GM10248 (cell line): ENCODE measurements around the gene CNTN4.

Source experiments
- CTCF ChIA-PET: fragments of 300-600 bp; sonication (Branson Sonifier 250); formaldehyde crosslinking; extraction: SDS; loops from one replicate; lab custom pipeline; 2021; ENCODE audit warnings: antibody characterized with exemption; lab: Yijun Ruan, JAX
- POLR2A ChIA-PET: fragments of 350-650 bp; sonication (Branson Sonifier 250); formaldehyde crosslinking; extraction: SDS; loops from one replicate; lab custom pipeline; 2020; ENCODE audit warnings: antibody characterized with exemption; lab: Yijun Ruan, JAX
- DNase-seq: peaks from one replicate; pipeline ENCODE4 v3.0.0; 2012; ENCODE audit errors: extremely low spot score
- CTCF ChIP-seq: IDR thresholded peaks from 2 replicates; pipeline ENCODE4 v1.5.1; 2012; ENCODE audit warnings: mild to moderate bottlenecking, low read depth; ENCODE audit errors: extremely low read depth, missing control alignments, control extremely low read depth

Gene CNTN4

GRCh38 chr3:2714834-2715233 is 616.2 kb downstream of the CNTN4 start:
- no peak for TF ChIP-seq CTCF
- ChIA-PET CTCF (interaction anchor here (0.8 to 1.9 kb wide), 2 partner anchors 23 to 58 kb away, joined by 3 to 5 read pairs; no protein-coding TSS in a partner anchor), POLR2A (no interaction called here)
- DNase-seq = peak; percentile 10

DNA sequence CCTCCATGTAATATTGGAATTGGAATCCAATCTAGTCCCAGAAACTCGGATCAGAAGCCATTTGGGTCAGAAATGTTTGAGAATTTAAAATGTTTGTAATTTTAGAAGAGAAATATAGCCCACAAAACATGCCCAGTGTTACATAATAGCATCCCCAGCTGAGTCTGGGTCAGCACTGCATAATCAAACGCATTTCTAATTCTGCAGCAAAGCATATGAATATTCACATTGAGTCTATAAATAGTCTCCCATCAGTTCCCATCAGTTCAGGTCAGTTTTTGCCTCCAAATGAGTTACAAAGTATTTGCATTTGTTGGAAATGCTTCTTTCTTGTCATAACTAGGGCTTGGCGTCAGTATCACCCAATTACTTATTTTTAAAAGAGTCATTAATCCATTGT is 628.4 kb downstream of the CNTN4 start:
- DNase-seq = no peak
- no peak for TF ChIP-seq CTCF
- ChIA-PET CTCF (interaction anchor here (1.1 kb wide), 1 partner anchor 12 kb away, joined by 3 read pairs; no protein-coding TSS in a partner anchor), POLR2A (no interaction called here)

- no peak for TF ChIP-seq CTCF
- ChIA-PET CTCF (interaction anchor here (1.1 kb wide), 1 partner anchor 11 kb away, joined by 3 read pairs; no protein-coding TSS in a partner anchor), POLR2A (no interaction called here)
- no peak for DNase-seq
These were observed 629.1 kb downstream of the CNTN4 start for GRCh38 chr3:2727610-2728318.

- ChIA-PET CTCF (interaction anchor here (1.0 kb wide), 1 partner anchor 13 kb away, joined by 3 read pairs; no protein-coding TSS in a partner anchor), POLR2A (no interaction called here)
- no peak for TF ChIP-seq CTCF
- no peak for DNase-seq
These were observed 633.2 kb downstream of the CNTN4 start for GRCh38 chr3:2731843-2732242.

DNA sequence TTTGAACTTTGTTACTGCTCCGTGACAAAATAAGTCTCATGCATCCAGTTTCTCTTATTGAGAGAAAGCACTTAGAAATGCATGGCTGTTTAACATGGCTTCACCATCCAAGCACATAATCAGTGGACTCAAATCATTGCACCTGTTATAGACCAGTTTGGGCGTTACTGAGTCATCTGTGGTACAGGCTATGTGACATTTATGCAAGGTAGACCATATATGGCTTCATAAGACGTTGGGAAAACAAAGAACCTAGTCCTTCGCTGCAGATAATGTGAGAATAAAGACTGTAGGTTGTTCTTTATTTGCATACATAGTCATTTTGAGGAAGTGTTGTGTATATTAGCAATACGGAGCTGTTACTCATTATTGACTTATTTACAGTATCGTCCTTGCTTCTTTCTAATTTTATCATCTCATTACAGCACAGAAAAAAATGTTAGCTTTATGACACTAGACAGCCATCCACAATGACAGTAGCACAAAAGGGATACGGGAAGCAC is 636.8 kb downstream of the CNTN4 start:
- ChIA-PET POLR2A (no interaction called here), CTCF (interaction anchor here (1.3 to 1.5 kb wide), 2 partner anchors 10 to 30 kb away, joined by 4 read pairs; no protein-coding TSS in a partner anchor)
- TF ChIP-seq CTCF = no peak
- DNase-seq = no peak

DNA sequence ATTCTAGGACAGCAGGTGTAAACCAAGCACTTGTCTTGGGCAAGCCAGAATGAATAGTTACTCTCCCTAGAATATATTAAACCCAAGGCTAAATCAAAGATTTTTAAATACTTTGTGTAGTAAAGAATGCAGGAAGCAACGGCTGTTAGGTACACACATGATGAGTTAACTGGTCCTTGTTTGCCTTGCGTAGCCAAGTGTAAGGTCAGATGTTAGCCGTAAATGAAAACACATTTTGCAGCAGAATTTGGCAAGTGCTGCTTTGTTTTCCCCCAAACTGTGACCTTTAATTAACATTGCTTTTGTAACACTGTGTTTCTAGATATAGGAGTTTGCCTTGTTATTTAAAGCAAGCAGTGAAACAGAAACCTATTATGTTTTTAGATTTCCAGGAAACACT is 642.9 kb downstream of the CNTN4 start:
- ChIA-PET CTCF (no interaction called here), POLR2A (no interaction called here)
- no peak for DNase-seq
- TF ChIP-seq CTCF = no peak
